Stimulated activated CD8-positive, alpha-beta memory T cell treated with anti-CD3 and anti-CD28 coated beads, Interleukin-15, amount 100 ng/mL, for 48 hours (primary cell): ENCODE measurements around the gene NELL1.

ENCODE experiments used
- DNase-seq, 2 donors: peaks; one replicate each; pipeline ENCODE4 v3.0.0-alpha.2; 2020; ENCODE audit warnings: low read depth in 2 of 2

The NELL1 gene

GRCh38 chr11:20873054-20873453, 203.7 kb downstream of the NELL1 start:
- DNase-seq: no peak

GRCh38 chr11:20874358-20874757, 205.0 kb downstream of the NELL1 start:
- DNase-seq: no peak

GRCh38 chr11:20875889-20876288, 206.5 kb downstream of the NELL1 start:
- no peak for DNase-seq

GRCh38 chr11:20876738-20877137, 207.4 kb downstream of the NELL1 start:
- no peak for DNase-seq

DNA sequence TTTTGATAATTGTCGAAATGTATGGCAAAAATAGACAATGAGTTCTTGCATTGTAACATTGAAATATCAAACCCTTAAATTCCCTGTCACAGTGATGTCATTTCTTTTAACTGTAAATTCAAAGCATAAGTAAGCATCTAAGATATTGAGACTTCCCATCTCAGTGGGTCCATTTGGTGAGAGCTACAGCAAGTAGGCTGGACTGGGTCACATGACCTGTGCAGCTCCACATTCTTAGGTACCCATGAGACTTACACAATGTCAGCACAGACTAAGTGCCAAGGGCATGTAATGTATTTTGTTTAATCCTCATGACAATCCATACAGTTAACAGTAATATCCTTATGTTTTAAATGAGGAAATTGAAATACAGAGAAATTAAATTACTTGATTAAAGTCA, 210.7 kb downstream of the NELL1 start:
- DNase-seq: no peak

GRCh38 chr11:20881328-20882079, 212.1 kb downstream of the NELL1 start:
- DNase-seq: no peak

- DNase-seq: no peak
Observed at GRCh38 chr11:20887137-20887536, 217.8 kb downstream of the NELL1 start.

- DNase-seq: no peak
Observed at GRCh38 chr11:20894296-20894695, 224.9 kb downstream of the NELL1 start.

DNA sequence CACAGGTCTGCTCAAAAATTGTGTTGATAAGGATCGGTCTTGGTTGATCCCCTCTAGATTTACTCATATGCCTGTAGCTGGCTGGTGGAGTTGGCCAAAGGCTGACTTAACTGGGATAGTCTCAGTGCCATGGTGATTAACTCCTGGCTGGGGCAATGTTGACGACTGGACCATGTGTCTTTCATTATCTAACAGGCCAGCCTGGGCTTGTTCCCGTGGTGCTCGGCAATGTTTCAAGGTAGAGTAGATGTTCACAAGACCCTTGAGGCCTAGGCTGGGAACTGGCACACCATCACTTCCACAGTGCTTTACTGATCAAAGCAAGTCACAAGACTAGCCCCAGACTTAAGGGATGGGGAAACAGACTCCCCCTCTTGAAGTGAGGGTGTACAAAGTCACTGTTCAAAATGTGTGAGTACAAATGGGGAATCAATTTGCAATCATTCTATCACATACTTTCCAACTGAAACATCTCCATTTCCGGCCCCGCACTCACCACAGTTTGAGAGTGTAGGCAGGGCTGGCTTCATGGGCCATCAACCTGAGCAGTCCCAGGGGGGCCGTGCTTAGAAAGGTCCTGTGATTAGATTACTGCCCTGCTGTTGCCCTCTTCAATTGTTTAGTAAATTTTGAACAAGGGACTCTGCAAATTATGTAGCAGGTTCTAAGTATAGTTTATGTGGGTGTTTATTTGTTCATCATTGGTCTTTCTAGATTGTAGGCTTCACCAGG, 240.8 kb downstream of the NELL1 start:
- no peak for DNase-seq

DNA sequence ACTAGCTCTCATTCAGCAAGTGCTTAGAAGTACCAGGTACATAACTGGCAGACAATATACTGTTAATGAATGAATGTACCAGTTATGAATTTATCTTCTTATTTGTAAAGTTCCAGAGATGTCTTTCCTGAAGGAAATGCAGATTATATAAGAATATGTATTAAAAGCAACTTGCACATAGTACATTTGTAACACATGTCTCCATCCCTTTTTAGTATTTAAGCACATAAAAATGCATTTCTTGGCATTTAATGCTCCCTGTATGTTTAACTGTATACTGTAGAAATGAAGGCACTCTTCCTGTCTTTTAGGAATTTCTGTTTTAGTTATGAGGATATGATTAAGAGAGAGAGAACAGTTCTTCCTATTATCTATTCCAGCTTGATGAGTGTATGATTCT, 241.3 kb downstream of the NELL1 start:
- no peak for DNase-seq

- DNase-seq: no peak
Observed at GRCh38 chr11:20912065-20912821, 242.9 kb downstream of the NELL1 start.

- DNase-seq: no peak
Observed at GRCh38 chr11:20912922-20913512, 243.6 kb downstream of the NELL1 start.

GRCh38 chr11:20917306-20917705, 247.9 kb downstream of the NELL1 start:
- no peak for DNase-seq

DNA sequence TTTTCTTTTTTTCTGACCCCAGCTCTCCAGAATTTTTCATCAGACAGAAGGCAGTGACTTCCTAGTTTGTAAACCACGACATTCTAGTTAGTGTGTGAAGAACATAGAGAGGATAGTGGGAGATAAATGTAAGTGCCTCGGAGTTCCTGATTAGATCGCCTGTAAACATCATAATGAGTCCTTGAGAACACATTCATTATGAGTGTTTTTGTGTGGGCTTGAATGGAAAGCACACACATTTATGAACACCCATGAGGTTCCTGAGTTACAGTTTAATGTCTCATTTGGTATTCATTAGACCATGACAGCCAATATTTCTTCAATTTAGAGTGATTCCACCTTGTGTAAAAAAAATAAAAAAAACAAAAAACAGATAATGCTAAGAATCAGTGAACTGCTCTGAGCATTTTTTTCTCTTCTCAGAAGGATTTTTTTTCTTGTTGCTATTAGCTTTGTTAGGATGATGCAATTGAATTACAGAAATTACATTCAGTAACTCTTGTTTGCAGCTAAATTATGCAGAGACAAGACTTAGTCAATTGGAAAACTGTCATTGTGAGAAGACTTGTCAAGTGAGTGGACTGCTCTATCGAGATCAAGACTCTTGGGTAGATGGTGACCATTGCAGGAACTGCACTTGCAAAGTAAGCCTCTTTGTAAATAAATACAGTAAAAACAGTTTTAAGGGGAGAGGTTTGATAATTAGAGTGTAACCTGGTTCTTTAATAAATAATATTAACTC, 257.6 kb downstream of the NELL1 start:
- no peak for DNase-seq

DNA sequence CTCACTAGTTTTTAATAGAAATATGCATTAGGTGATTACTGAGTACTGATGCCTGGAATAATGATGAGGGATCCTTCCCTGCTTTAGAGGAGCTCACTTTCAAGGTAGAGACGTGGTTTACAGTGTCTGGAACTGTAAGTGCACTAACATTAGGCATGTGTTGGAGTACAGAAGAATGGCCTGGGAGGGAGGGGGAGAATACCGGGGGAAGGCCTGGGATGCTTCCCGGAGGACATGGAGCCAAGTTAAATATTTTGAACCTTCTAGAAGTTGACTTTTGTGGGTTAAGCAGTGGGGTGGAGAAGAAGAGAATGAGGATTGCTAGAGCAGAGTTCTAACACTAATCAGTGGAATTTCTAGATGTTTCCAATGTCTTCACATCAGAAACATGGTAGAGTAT, 261.6 kb downstream of the NELL1 start:
- no peak for DNase-seq

DNA sequence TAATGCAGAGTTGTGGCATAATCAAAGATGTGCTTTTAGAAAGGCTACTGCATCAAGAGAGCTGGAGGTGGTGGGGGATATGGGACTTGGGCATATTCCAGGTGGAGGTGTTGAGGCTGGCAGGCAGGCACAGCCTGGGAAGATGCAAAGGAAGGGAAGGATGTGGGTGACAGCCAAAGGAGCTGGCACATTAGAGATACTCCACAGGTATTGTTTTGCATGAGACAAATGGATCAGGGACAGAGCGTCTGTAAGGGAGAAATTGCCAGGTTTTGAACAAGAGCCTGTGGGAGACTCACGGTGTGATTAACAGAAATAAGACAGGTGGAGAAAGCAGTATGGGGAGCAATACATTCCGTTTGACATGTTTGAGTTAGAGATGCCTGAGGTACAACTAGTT, 263.7 kb downstream of the NELL1 start:
- DNase-seq: no peak

DNA sequence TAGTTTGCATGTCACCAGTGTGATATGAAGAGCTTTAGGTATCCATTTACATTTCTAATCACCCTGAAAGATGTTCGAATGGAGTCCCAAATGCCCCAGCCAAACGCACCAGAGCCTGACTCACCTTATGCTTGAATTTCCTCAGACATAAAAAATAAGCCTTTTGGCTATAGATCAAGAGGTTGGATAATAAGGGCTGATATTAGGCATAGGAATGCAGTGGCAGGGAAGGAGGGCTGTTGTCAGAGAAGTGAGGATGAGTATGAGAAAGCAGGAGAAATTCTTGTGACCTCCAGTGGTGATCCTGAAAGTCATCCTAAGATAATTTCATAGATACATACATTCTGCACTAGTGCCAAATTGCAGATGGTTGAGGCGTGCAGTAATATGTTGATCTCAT, 264.6 kb downstream of the NELL1 start:
- DNase-seq: no peak

DNA sequence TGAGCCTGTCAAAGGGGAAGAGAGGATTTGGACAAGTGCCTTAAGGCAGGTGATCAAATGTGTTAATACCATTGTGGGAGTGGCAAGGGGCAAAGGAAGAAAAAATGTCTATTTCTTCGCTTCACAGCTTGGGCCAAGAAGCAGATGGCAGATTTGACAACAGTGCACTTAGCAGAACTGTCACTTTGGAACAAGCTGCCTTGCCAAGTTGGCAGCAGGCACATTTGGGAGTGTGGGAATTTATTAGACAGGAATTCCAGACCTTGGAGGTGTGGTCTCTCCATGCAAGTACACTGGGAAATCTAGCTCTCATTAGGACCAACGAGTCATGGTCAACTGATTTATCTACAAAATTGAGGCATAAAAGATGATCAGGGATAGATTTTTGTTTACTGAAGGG, 265.1 kb downstream of the NELL1 start:
- DNase-seq: no peak

- DNase-seq: no peak
Observed at GRCh38 chr11:20937826-20938225, 268.4 kb downstream of the NELL1 start.

DNA sequence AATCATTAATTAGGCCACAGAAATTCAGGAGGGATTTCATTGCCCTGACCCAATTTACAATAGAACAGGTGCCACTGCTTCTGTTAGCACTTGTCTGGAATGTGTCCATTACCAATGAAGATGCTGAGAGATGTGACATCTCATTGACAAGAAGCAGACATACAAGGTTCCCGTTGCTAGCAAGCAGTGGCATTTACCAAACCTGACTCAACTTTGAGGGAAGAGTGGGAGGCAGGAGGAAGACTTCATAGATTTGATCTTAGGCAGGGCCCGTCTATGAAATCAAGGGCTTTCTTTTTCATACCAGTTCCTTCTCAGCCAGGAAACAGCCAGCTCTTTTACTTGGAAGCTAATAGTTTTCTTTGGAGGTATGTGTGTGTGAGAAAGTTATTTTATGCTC, 280.2 kb downstream of the NELL1 start:
- DNase-seq: no peak

GRCh38 chr11:20962581-20962980, 293.2 kb downstream of the NELL1 start:
- no peak for DNase-seq

DNA sequence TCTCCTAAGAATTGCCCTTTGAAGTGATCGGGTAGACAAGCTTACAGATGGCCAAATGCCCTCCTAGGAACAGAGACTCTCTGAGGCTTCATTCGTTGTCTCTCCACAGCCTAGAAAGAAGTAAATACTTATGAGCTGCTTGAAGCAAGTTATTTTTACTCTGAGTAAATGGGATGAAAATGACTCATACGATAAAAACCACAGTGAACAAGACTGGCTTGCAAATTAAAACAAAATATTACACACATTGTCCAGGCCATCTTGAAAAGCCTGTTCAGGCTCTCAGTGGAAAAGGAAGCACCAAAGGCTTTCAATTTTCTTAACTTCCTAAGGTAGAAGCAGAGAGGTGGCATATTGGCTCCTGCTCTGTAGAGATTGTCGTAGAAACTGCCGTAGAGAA, 294.2 kb downstream of the NELL1 start:
- no peak for DNase-seq
